H1 (cell line): ENCODE data around the gene FKBP6.
"Not testable (repeated sequence)": the region's sequence is repeated elsewhere in the genome, so short reads cannot be mapped to it uniquely, and the experiment has no call there.

Experiments
- ATF3 ChIP-seq: IDR thresholded peaks from 2 replicates; pipeline ENCODE4 v1.6.1; 2011; ENCODE audit warnings: low read depth, mild to moderate bottlenecking, low read length; ENCODE audit not compliant: insufficient read depth
- BCL11A ChIP-seq, 2 experiments: IDR thresholded peaks; one replicate each; pipeline ENCODE4 v1.6.1; 2011; ENCODE audit warnings: low read depth in 2 of 2, low read length in 2 of 2, mild to moderate bottlenecking in 2 of 2
- CHD1 ChIP-seq: IDR thresholded peaks from 2 replicates; pipeline ENCODE4 v1.6.1; 2012; ENCODE audit warnings: low read depth, low read length, improper control_type of control experiment
- CTCF ChIP-seq, 3 experiments: IDR thresholded peaks; 1 replicate in 2 of 3; 2 replicates in 1 of 3; pipeline versions ENCODE4 v1.5.1 to v1.6.1; 2011; ENCODE audit warnings: low read length in 3 of 3, mild to moderate bottlenecking in 3 of 3, inconsistent platforms in 2 of 3, low read depth in 1 of 3, moderate library complexity in 1 of 3; ENCODE audit not compliant: insufficient read depth in 1 of 3; ENCODE audit errors: control extremely low read depth in 1 of 3
- HDAC6 ChIP-seq: IDR thresholded peaks from one replicate; pipeline ENCODE4 v1.7.1; 2012; ENCODE audit warnings: low read depth, mild to moderate bottlenecking, inconsistent platforms, low read length, moderate library complexity
- JUND ChIP-seq: IDR thresholded peaks from 2 replicates; pipeline ENCODE4 v1.6.1; 2011; ENCODE audit warnings: mild to moderate bottlenecking, improper control_type of control experiment, low read length
- MAX ChIP-seq: IDR thresholded peaks from 2 replicates; pipeline ENCODE4 v1.6.1; 2012; ENCODE audit warnings: inconsistent platforms
- NRF1 ChIP-seq: IDR thresholded peaks from 2 replicates; pipeline ENCODE4 v1.6.1; 2011; ENCODE audit warnings: mild to moderate bottlenecking, low read depth, low read length, improper control_type of control experiment
- POLR2A ChIP-seq, 2 experiments: IDR thresholded peaks; 1 replicate in 1 of 2; 2 replicates in 1 of 2; pipeline ENCODE4 v1.6.1; 2011; ENCODE audit warnings: low read depth in 2 of 2, low read length in 2 of 2, mild to moderate bottlenecking in 2 of 2; ENCODE audit errors: control extremely low read depth in 1 of 2
- POLR2AphosphoS5 ChIP-seq: IDR thresholded peaks from 2 replicates; pipeline ENCODE4 v1.6.1; 2011; ENCODE audit warnings: low read depth, low read length
- RAD21 ChIP-seq, 2 experiments: IDR thresholded peaks in 1 of 2; conservative IDR thresholded peaks in 1 of 2; 2 replicates each; pipeline ENCODE4 v1.6.1; 2011; ENCODE audit warnings: low read depth in 2 of 2, low read length in 2 of 2, improper control_type of control experiment in 1 of 2, inconsistent platforms in 1 of 2, mild to moderate bottlenecking in 1 of 2, moderate library complexity in 1 of 2
- TAF1 ChIP-seq: IDR thresholded peaks from 2 replicates; pipeline ENCODE4 v1.6.1; 2011; ENCODE audit warnings: mild to moderate bottlenecking, low read depth, low read length
- YY1 ChIP-seq: IDR thresholded peaks from 2 replicates; pipeline ENCODE4 v1.6.1; 2011; ENCODE audit warnings: low read depth, mild to moderate bottlenecking, low read length

- not testable (repeated sequence) for TF ChIP-seq BCL11A (IDR thresholded peaks at IDR 0.05; ENCODE audit: low read depth in 2 of 2, low read length in 2 of 2); TAF1; MAX; ATF3; HDAC6; CTCF (IDR thresholded peaks at IDR 0.05; ENCODE audit: control extremely low read depth in 1 of 3, insufficient read depth in 1 of 3, low read depth in 1 of 3, low read length in 3 of 3); POLR2A (IDR thresholded peaks at IDR 0.05; ENCODE audit: control extremely low read depth in 1 of 2, low read depth in 2 of 2, low read length in 2 of 2); NRF1; RAD21 (IDR thresholded peaks at IDR 0.05 in 1 of 2, conservative IDR thresholded peaks at IDR 0.05 in 1 of 2; ENCODE audit: low read depth in 2 of 2, low read length in 2 of 2); POLR2AphosphoS5; JUND; CHD1; YY1
These were observed 48.3 kb downstream of the FKBP6 start for GRCh38 chr7:73376262-73376661.
